MCF 10A (cell line): ENCODE data around the gene PPM1A. TPM values are rescaled to one million over a fixed set of nuclear protein-coding genes. Genes with fewer than 3 reads are reported as not detected.

Experiments
- BruUV-seq: library from RNA; stranded (reverse); fragments of 400-500 nt; replicated peaks from 2 replicates; lab custom pipeline; 2021; lab: Mats Ljungman, UMichigan
- CTCF ChIA-PET: fragments of 300-600 bp; sonication (Branson Sonifier 250); formaldehyde crosslinking; extraction: SDS; loops from one replicate; lab custom pipeline; 2021; ENCODE audit warnings: antibody characterized with exemption, inconsistent platforms; lab: Yijun Ruan, JAX
- POLR2A ChIA-PET: fragments of 300-600, 350-650 bp; sonication (Branson Sonifier 250); formaldehyde crosslinking; extraction: SDS; loops from one replicate; lab custom pipeline; 2020; ENCODE audit warnings: antibody characterized with exemption, inconsistent platforms; lab: Yijun Ruan, JAX
- DNase-seq: peaks from one replicate; pipeline ENCODE4 v3.0.0-alpha.2; 2018; ENCODE audit not compliant: unreplicated experiment
- H3K27ac Mint-ChIP-seq: one replicate; pipeline ENCODE4 v1.8.0; 2022; ENCODE audit warnings: mild to moderate bottlenecking, low read depth, mixed read lengths; ENCODE audit not compliant: unreplicated experiment
- H3K27me3 Mint-ChIP-seq: one replicate; pipeline ENCODE4 v1.8.0; 2022; ENCODE audit warnings: mixed read lengths; ENCODE audit not compliant: insufficient read depth, unreplicated experiment
- H3K36me3 Mint-ChIP-seq: one replicate; pipeline ENCODE4 v1.8.0; 2022; ENCODE audit warnings: mild to moderate bottlenecking, moderate library complexity, mixed read lengths; ENCODE audit not compliant: insufficient read depth, unreplicated experiment
- H3K4me1 Mint-ChIP-seq: one replicate; pipeline ENCODE4 v1.8.0; 2022; ENCODE audit warnings: mixed read lengths; ENCODE audit not compliant: insufficient read depth, unreplicated experiment
- H3K4me3 Mint-ChIP-seq: one replicate; pipeline ENCODE4 v1.8.0; 2022; ENCODE audit warnings: mild to moderate bottlenecking, moderate library complexity, mixed read lengths; ENCODE audit not compliant: unreplicated experiment
- H3K9me3 Mint-ChIP-seq: one replicate; pipeline ENCODE4 v1.8.0; 2022; ENCODE audit warnings: mixed read lengths; ENCODE audit not compliant: unreplicated experiment
- intact Hi-C: fragments of 100-400 bp; cut with micrococcal nuclease; formaldehyde crosslinking; loops from 2 replicates; pipeline ENCODE4 v1.14.1; 2022
- total RNA-seq: library from RNA; stranded (reverse); gene quantifications from 2 replicates; pipeline ENCODE4 v1.2.3, GENCODE V29; 2022
- TF ChIP-seq, protein P1 (sequence below): fragments of 200-600 bp; IDR thresholded peaks from one replicate; pipeline ENCODE4 v1.8.0; 2022; ENCODE audit warnings: antibody characterized with exemption, mild to moderate bottlenecking; ENCODE audit not compliant: unreplicated experiment

Gene PPM1A
- total RNA-seq, 1 experiment from 2014 or later, result 50.4 TPM

- peak; percentile 67 for DNase-seq
- no TSS peak for BruUV-seq
- Mint-ChIP-seq H3K27me3 (no peaks in the 10 kb centered on the region), H3K4me3 (peak overlapping the region; percentile 98), H3K27ac (peak overlapping the region; percentile 99), H3K4me1 (peaks cover 31% of the 10 kb centered on the region), H3K9me3 (no peaks in the 10 kb centered on the region), H3K36me3 (no peaks in the 10 kb centered on the region)
- ChIA-PET POLR2A (interaction anchor here (0.6 to 2.8 kb wide), 47 partner anchors 8 to 1823 kb away, joined by 3 to 19 read pairs (median 4); partner anchors contain the start of genes DHRS7, JKAMP, KIAA0586 and L3HYPDH), CTCF (interaction anchor here (0.6 to 0.9 kb wide), 5 partner anchors 54 to 1032 kb away, joined by 3 to 5 read pairs (median 3); no protein-coding TSS in a partner anchor)
- TF ChIP-seq, protein P1, sequence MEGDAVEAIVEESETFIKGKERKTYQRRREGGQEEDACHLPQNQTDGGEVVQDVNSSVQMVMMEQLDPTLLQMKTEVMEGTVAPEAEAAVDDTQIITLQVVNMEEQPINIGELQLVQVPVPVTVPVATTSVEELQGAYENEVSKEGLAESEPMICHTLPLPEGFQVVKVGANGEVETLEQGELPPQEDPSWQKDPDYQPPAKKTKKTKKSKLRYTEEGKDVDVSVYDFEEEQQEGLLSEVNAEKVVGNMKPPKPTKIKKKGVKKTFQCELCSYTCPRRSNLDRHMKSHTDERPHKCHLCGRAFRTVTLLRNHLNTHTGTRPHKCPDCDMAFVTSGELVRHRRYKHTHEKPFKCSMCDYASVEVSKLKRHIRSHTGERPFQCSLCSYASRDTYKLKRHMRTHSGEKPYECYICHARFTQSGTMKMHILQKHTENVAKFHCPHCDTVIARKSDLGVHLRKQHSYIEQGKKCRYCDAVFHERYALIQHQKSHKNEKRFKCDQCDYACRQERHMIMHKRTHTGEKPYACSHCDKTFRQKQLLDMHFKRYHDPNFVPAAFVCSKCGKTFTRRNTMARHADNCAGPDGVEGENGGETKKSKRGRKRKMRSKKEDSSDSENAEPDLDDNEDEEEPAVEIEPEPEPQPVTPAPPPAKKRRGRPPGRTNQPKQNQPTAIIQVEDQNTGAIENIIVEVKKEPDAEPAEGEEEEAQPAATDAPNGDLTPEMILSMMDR, result no peak
- intact Hi-C loops, result loop anchor here (10.0 kb wide), 1 partner anchor 155 kb away; the partner anchor contains the start of gene PCNX4
Observed at GRCh38 chr14:60249321-60250256, 568 bp downstream of the PPM1A start.

GRCh38 chr14:60250257-60251035 is 1.4 kb downstream of the PPM1A start:
- ChIA-PET CTCF (interaction anchor here (0.5 to 1.2 kb wide), 5 partner anchors 18 to 1031 kb away, joined by 3 to 5 read pairs (median 3); no protein-coding TSS in a partner anchor), POLR2A (interaction anchor here (0.6 to 2.8 kb wide), 18 partner anchors 10 to 967 kb away, joined by 3 to 19 read pairs (median 3); partner anchors contain the start of genes DHRS7 and PCNX4)
- intact Hi-C loops, result loop anchor here (10.0 kb wide), 1 partner anchor 156 kb away; the partner anchor contains the start of gene PCNX4
- Mint-ChIP-seq H3K36me3 (no peaks in the 10 kb centered on the region), H3K9me3 (no peaks in the 10 kb centered on the region), H3K27me3 (no peaks in the 10 kb centered on the region), H3K4me3 (peak overlapping the region; percentile 98), H3K27ac (peak overlapping the region; percentile 84), H3K4me1 (peaks cover 31% of the 10 kb centered on the region)
- DNase-seq, result peak; percentile 38
- TSS peak; percentile 21 for BruUV-seq
- TF ChIP-seq, protein P1, result no peak

- Mint-ChIP-seq H3K9me3 (no peaks in the 10 kb centered on the region), H3K27me3 (no peaks in the 10 kb centered on the region), H3K4me1 (peaks cover 31% of the 10 kb centered on the region), H3K27ac (peak overlapping the region; percentile 84), H3K4me3 (peak overlapping the region; percentile 98), H3K36me3 (no peaks in the 10 kb centered on the region)
- TF ChIP-seq, protein P1, result no peak
- intact Hi-C loops, result loop anchor here (10.0 kb wide), 1 partner anchor 157 kb away; the partner anchor contains the start of gene PCNX4
- ChIA-PET CTCF (interaction anchor here (0.6 to 0.7 kb wide), 2 partner anchors 184 to 470 kb away, joined by 3 read pairs; no protein-coding TSS in a partner anchor), POLR2A (interaction anchor here (0.8 to 2.8 kb wide), 6 partner anchors 9 to 1220 kb away, joined by 3 to 19 read pairs (median 4); partner anchors contain the start of gene PCNX4)
- no peak for DNase-seq
- BruUV-seq, result no TSS peak
Observed at GRCh38 chr14:60251877-60252276, 2.9 kb downstream of the PPM1A start.
